ENCODE data around the gene DPH7.
"Not testable (repeated sequence)": the region's sequence is repeated elsewhere in the genome, so short reads cannot be mapped to it uniquely, and the experiment has no call there.

Gene DPH7

DNA sequence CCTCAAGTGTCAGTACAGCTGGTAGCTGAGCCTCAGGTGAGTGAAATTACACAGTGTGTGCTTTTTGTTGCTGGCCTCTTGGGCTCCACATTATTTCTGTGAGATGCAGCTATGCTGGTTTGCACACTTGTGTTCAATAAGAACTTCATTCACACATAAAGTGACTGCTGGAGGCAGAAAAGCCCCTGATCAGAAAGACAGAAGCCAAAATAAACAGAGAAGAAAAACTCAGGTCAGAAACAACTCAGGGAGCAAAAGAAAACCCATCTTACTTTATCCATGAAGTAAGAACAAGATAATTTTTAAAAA, 43.7 kb downstream of the DPH7 start:
- TF ChIP-seq, protein P1, sequence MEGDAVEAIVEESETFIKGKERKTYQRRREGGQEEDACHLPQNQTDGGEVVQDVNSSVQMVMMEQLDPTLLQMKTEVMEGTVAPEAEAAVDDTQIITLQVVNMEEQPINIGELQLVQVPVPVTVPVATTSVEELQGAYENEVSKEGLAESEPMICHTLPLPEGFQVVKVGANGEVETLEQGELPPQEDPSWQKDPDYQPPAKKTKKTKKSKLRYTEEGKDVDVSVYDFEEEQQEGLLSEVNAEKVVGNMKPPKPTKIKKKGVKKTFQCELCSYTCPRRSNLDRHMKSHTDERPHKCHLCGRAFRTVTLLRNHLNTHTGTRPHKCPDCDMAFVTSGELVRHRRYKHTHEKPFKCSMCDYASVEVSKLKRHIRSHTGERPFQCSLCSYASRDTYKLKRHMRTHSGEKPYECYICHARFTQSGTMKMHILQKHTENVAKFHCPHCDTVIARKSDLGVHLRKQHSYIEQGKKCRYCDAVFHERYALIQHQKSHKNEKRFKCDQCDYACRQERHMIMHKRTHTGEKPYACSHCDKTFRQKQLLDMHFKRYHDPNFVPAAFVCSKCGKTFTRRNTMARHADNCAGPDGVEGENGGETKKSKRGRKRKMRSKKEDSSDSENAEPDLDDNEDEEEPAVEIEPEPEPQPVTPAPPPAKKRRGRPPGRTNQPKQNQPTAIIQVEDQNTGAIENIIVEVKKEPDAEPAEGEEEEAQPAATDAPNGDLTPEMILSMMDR (conservative IDR thresholded peaks at IDR 0.05) = peak; percentile 65
- peak overlapping the region; percentile 87 for H3K27ac ChIP-seq

GRCh38 chr9:137534256-137535119, 44.2 kb downstream of the DPH7 start:
- H3K27ac ChIP-seq = peak overlapping the region; percentile 87
- TF ChIP-seq, protein P1 (conservative IDR thresholded peaks at IDR 0.05) = peak; percentile 94

- H3K27ac ChIP-seq = not testable (repeated sequence)
Observed at GRCh38 chr9:137532891-137533468, 45.7 kb downstream of the DPH7 start.

- TF ChIP-seq, protein P1 (conservative IDR thresholded peaks at IDR 0.05) = no peak
- H3K27ac ChIP-seq = no peak overlapping the region
Observed at GRCh38 chr9:137531099-137531765, 47.5 kb downstream of the DPH7 start.

DNA sequence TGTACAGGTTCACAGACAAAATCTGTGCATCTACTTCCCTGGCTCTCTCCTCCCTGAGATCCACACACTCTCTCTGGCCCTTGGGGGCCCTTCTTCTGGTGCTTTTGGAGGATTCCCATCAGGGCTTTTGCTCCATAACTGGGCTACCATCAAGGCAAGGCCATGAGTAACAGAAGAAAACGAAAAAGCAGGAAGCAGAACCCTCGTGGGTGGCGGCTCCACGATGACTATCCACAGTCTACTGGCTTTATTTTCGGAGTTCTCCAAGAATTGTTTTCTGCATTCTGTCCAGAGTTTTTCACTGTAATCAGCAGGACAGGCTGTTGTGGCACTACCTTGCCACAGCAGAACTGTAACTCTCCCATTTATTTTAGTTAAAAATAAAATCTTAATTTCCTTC, 48.4 kb downstream of the DPH7 start:
- TF ChIP-seq, protein P1 (conservative IDR thresholded peaks at IDR 0.05) = no peak
- H3K27ac ChIP-seq = no peak overlapping the region

GRCh38 chr9:137524981-137525317, 53.8 kb downstream of the DPH7 start:
- TF ChIP-seq, protein P1 (conservative IDR thresholded peaks at IDR 0.05) = no peak
- no peak overlapping the region for H3K27ac ChIP-seq

DNA sequence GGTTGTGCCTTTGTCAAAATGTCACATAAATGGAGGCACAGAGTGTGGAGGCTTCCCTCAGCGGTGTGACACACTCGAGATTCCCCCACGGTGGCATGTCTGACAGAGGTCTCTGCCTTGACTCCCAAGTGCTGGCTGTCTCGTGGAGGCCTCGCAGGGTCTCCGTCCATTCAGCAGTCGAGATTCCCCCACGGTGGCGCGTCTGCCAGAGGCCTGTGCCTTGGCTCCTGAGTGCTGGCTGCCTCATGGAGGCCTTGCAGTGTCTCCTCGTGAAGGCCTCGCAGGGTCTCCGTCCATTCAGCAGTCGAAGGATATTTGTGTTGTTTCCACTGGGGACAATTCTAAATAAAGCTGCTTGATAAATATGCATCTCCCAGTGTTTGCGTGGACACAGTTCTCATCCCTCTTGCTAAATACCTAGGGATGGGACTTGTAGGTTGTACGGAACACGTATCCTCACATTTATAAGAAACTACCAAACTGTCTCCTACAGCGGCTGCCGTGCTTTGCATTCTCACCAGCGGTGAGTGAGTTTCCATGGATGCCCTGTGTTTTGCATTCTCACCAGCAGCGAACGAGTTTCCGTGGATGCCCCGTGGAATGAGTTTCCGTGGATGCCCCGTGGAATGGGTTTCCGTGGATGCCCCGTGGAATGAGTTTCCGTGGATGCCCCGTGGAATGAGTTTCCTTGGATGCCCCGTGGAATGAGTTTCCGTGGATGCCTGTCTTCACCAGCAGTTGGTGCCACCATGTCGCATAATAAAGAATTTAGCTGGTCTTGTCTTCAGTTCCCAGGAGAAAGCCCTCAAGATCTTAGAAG, 54.4 kb downstream of the DPH7 start:
- H3K27ac ChIP-seq = no peak overlapping the region
- TF ChIP-seq, protein P1 (conservative IDR thresholded peaks at IDR 0.05) = no peak
